IMR-90 (cell line): ENCODE data around the gene DCAF6. TPM values are rescaled to one million over a fixed set of nuclear protein-coding genes. Genes with fewer than 3 reads are reported as not detected.

Source experiments
- ATAC-seq: fragments of 200-7000 bp; cut with Tn5 transposase; 2 replicates; pipeline ENCODE4 v1.9.1; 2020; ENCODE audit warnings: low read depth, mild to moderate bottlenecking, moderate library complexity
- BruUV-seq: library from RNA; stranded (reverse); fragments of 400-500 nt; replicated peaks from 2 replicates; lab custom pipeline; 2021; lab: Mats Ljungman, UMichigan
- CTCF ChIA-PET: fragments of 300-600 bp; formaldehyde crosslinking; extraction: SDS; loops from one replicate; lab custom pipeline; 2021; ENCODE audit warnings: antibody characterized with exemption; lab: Yijun Ruan, JAX
- POLR2A ChIA-PET: fragments of 300-600 bp; sonication (Branson Sonifier 250); formaldehyde crosslinking; loops from one replicate; lab custom pipeline; 2022; ENCODE audit warnings: antibody characterized with exemption; ENCODE audit not compliant: unreplicated experiment; lab: Charles Lee
- DNase-seq: peaks from one replicate; pipeline ENCODE4 v3.0.0; 2013
- H2AFZ ChIP-seq: replicated peaks from 2 replicates; pipeline ENCODE3; 2013; ENCODE audit warnings: low read length, mild to moderate bottlenecking; ENCODE audit not compliant: poor library complexity
- H2AK5ac ChIP-seq: 2 replicates; pipeline ENCODE4 v1.6.1; 2013; ENCODE audit warnings: low read depth, low read length, inconsistent platforms
- H2AK9ac ChIP-seq: replicated peaks from 2 replicates; pipeline ENCODE3; 2013; ENCODE audit warnings: mild to moderate bottlenecking, low read depth, low read length, moderate library complexity; ENCODE audit not compliant: poor library complexity
- H2BK120ac ChIP-seq: 2 replicates; pipeline ENCODE4 v1.6.1; 2013; ENCODE audit warnings: low read depth, low read length, inconsistent platforms
- H2BK15ac ChIP-seq: 3 replicates; pipeline ENCODE4 v1.6.1; 2013; ENCODE audit warnings: low read depth, low read length, inconsistent platforms
- H2BK20ac ChIP-seq: 2 replicates; pipeline ENCODE4 v1.6.1; 2013; ENCODE audit warnings: low read depth, mild to moderate bottlenecking, inconsistent platforms, low read length, moderate library complexity
- H2BK5ac ChIP-seq: 2 replicates; pipeline ENCODE4 v1.6.1; 2013; ENCODE audit warnings: mild to moderate bottlenecking, low read depth, low read length, inconsistent platforms; ENCODE audit not compliant: poor library complexity, severe bottlenecking
- H3K14ac ChIP-seq: replicated peaks from 2 replicates; pipeline ENCODE4 v1.6.1; 2013; ENCODE audit warnings: low read depth, low read length, inconsistent platforms
- H3K18ac ChIP-seq: 2 replicates; pipeline ENCODE4 v1.6.1; 2013; ENCODE audit warnings: low read depth, low read length, control low read depth
- H3K23ac ChIP-seq: 2 replicates; pipeline ENCODE4 v1.6.1; 2013; ENCODE audit warnings: low read depth, low read length, inconsistent platforms
- H3K27ac ChIP-seq: 2 replicates; pipeline ENCODE4 v1.5.1; 2013; ENCODE audit warnings: mild to moderate bottlenecking, control low read depth, low read length; ENCODE audit not compliant: insufficient read depth
- H3K27me3 ChIP-seq: 2 replicates; pipeline ENCODE4 v1.6.1; 2013; ENCODE audit warnings: low read length; ENCODE audit not compliant: control insufficient read depth, insufficient read depth
- H3K36me3 ChIP-seq: 2 replicates; pipeline ENCODE4 v1.6.1; 2013; ENCODE audit warnings: low read length, mixed read lengths; ENCODE audit not compliant: control insufficient read depth, insufficient read depth
- H3K4ac ChIP-seq: 2 replicates; pipeline ENCODE4 v1.6.1; 2013; ENCODE audit warnings: low read depth, low read length, inconsistent platforms
- H3K4me1 ChIP-seq: 2 replicates; pipeline ENCODE4 v1.6.1; 2013; ENCODE audit warnings: low read length, mixed read lengths; ENCODE audit not compliant: control insufficient read depth, insufficient read depth
- H3K4me2 ChIP-seq: 2 replicates; pipeline ENCODE4 v1.6.1; 2013; ENCODE audit warnings: low read depth, mild to moderate bottlenecking, control low read depth, low read length, moderate library complexity
- H3K4me3 ChIP-seq: 2 replicates; pipeline ENCODE4 v1.5.1; 2013; ENCODE audit warnings: low read depth, mild to moderate bottlenecking, control low read depth, low read length, moderate library complexity; ENCODE audit not compliant: insufficient read depth
- H3K56ac ChIP-seq: 2 replicates; pipeline ENCODE4 v1.6.1; 2013; ENCODE audit warnings: low read length, inconsistent platforms; ENCODE audit not compliant: insufficient read depth; ENCODE audit errors: extremely low read depth
- H3K79me1 ChIP-seq, 2 experiments: 2 replicates each; pipeline ENCODE4 v1.6.1; 2013; ENCODE audit warnings: low read length in 2 of 2, inconsistent platforms in 1 of 2, low read depth in 1 of 2
- H3K9ac ChIP-seq: 2 replicates; pipeline ENCODE4 v1.6.1; 2013; ENCODE audit warnings: low read depth, low read length, control low read depth
- H3K9me1 ChIP-seq: 2 replicates; pipeline ENCODE4 v1.6.1; 2013; ENCODE audit warnings: low read length, inconsistent platforms; ENCODE audit not compliant: insufficient read depth
- H3K9me3 ChIP-seq: 2 replicates; pipeline ENCODE4 v1.6.1; 2013; ENCODE audit warnings: low read length; ENCODE audit not compliant: control insufficient read depth, insufficient read depth
- H4K20me1 ChIP-seq: 2 replicates; pipeline ENCODE4 v1.6.1; 2013; ENCODE audit warnings: low read length, inconsistent platforms; ENCODE audit not compliant: insufficient read depth
- H4K5ac ChIP-seq: 2 replicates; pipeline ENCODE4 v1.6.1; 2013; ENCODE audit warnings: mild to moderate bottlenecking, low read depth, low read length, control low read depth
- H4K8ac ChIP-seq, 2 experiments: 2 replicates each; pipeline ENCODE4 v1.6.1; 2013; ENCODE audit warnings: low read depth in 2 of 2, low read length in 2 of 2, control low read depth in 1 of 2, inconsistent platforms in 1 of 2
- H4K91ac ChIP-seq: 2 replicates; pipeline ENCODE4 v1.6.1; 2013; ENCODE audit warnings: low read depth, low read length, inconsistent platforms; ENCODE audit not compliant: insufficient read depth
- BHLHE40 ChIP-seq: fragments of 150-350 bp; IDR thresholded peaks from 2 replicates; pipeline ENCODE4 v1.6.1; 2016; ENCODE audit warnings: mild to moderate bottlenecking, low read depth, low read length
- CEBPB ChIP-seq: IDR thresholded peaks from 2 replicates; pipeline ENCODE4 v1.6.1; 2012; ENCODE audit warnings: low read depth, low read length, improper control_type of control experiment
- CHD1 ChIP-seq: IDR thresholded peaks from 2 replicates; pipeline ENCODE4 v1.6.1; 2012; ENCODE audit warnings: low read depth, low read length, improper control_type of control experiment
- FOS ChIP-seq: fragments of 150-350 bp; IDR thresholded peaks from 2 replicates; pipeline ENCODE4 v1.6.1; 2016; ENCODE audit warnings: low read depth, low read length
- MAFK ChIP-seq: IDR thresholded peaks from 2 replicates; pipeline ENCODE4 v1.6.1; 2012; ENCODE audit warnings: low read depth, low read length, improper control_type of control experiment
- MAZ ChIP-seq: IDR thresholded peaks from 2 replicates; pipeline ENCODE4 v1.6.1; 2012; ENCODE audit warnings: low read depth, mild to moderate bottlenecking, low read length, improper control_type of control experiment, moderate library complexity, borderline replicate concordance
- MXI1 ChIP-seq: IDR thresholded peaks from 2 replicates; pipeline ENCODE4 v1.6.1; 2012; ENCODE audit warnings: low read depth, mild to moderate bottlenecking, low read length, moderate library complexity, borderline replicate concordance
- NFE2L2 ChIP-seq: fragments of 150-350 bp; IDR thresholded peaks from 2 replicates; pipeline ENCODE4 v1.6.1; 2016; ENCODE audit warnings: low read depth, mild to moderate bottlenecking, low read length
- RAD21 ChIP-seq: IDR thresholded peaks from 2 replicates; pipeline ENCODE4 v1.6.1; 2012; ENCODE audit warnings: low read length, improper control_type of control experiment
- RCOR1 ChIP-seq: IDR thresholded peaks from 2 replicates; pipeline ENCODE4 v1.6.1; 2012; ENCODE audit warnings: mild to moderate bottlenecking, low read length, improper control_type of control experiment; ENCODE audit not compliant: insufficient replicate concordance
- RFX5 ChIP-seq: IDR thresholded peaks from 2 replicates; pipeline ENCODE4 v1.8.0; 2012; ENCODE audit warnings: low read depth, mild to moderate bottlenecking, low read length, moderate library complexity
- WGBS, 2 experiments: methylation state at CpG; one replicate each; pipeline versions ENCODE4 v1.1.5 to v1.1.7; 2013; ENCODE audit warnings: missing lambda C conversion rate in 2 of 2; ENCODE audit not compliant: insufficient read length in 1 of 2; ENCODE audit errors: extremely low coverage in 2 of 2; 5-methylcytosine and 5-hydroxymethylcytosine counted together
- dilution Hi-C: fragments of 300-500 bp; cut with HindIII; formaldehyde crosslinking; loops from one replicate; pipeline ENCODE4 v1.14.3; 2018; ENCODE audit warnings: low sequenced_read_pairs; ENCODE audit not compliant: unreplicated experiment
- in situ Hi-C: fragments of 300-500 bp; cut with MboI; formaldehyde crosslinking; loops from 3 replicates; pipeline ENCODE4 v1.14.3; 2019; ENCODE audit warnings: low sequenced_read_pairs, inconsistent platforms, mixed read lengths
- intact Hi-C: fragments of 100-400 bp; cut with micrococcal nuclease; formaldehyde crosslinking; loops from 2 replicates; pipeline ENCODE4 v1.10.0; 2022
- polyA plus RNA-seq, 3 experiments: library from polyadenylated mRNA; depleted of rRNA; stranded (reverse); fragments of >200 nt; gene quantifications; 2 replicates each; pipeline ENCODE4 v1.2.3, GENCODE V29; 2012; ENCODE audit warnings: low replicate concordance in 1 of 3
- total RNA-seq: library from RNA; depleted of rRNA; stranded (reverse); fragments of >200 nt; gene quantifications from 2 replicates; pipeline ENCODE4 v1.2.3, GENCODE V29; 2012
- TF ChIP-seq, protein P1 (sequence below): conservative IDR thresholded peaks from 2 replicates; pipeline ENCODE4 v1.5.1; 2012; ENCODE audit warnings: mild to moderate bottlenecking, low read depth, low read length, improper control_type of control experiment

DCAF6 gene
- total and polyA plus RNA-seq, 2 of the 4 experiments (the other 2 are of a cell fraction), result 60.4 to 88.7 TPM

DNA sequence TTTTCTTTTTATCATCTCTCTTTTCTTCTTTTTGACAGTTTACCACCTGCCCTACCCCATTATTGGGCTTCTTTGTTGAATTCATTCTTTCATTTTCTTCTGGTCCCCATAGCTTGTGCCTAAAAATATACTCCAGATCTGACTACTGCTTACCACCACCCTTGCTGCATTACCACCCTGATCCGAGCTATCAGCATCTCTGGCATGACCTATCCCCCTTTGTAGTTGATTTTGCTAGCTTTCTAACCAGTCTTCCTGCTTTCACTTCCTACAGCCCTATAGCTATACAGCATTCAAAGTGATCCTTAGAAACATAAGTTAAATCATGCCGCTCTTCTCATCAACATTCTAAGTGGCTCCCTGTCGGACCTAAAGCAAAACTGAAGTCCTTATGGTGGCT, 59.8 kb downstream of the DCAF6 start:
- BruUV-seq, result no TSS peak
- no peak overlapping the region for H3K4me2 ChIP-seq
- in situ Hi-C loops (no loop called here), dilution Hi-C loops (no loop called here), intact Hi-C loops (no loop called here)
- ATAC-seq, result no peak
- H3K56ac ChIP-seq, result no peak overlapping the region
- no peak overlapping the region for H2BK20ac ChIP-seq
- H4K8ac ChIP-seq, result no peak overlapping the region
- H2AK9ac ChIP-seq, result no peak overlapping the region
- H3K9me1 ChIP-seq, result no peaks in the 10 kb centered on the region; the same call in 1 of the 2 replicates
- H3K27ac ChIP-seq, result no peak overlapping the region
- no peaks in the 10 kb centered on the region for H3K27me3 ChIP-seq
- H2BK15ac ChIP-seq, result no peak overlapping the region
- H3K23ac ChIP-seq, result no peak overlapping the region
- no peak overlapping the region for H2BK120ac ChIP-seq
- H2BK5ac ChIP-seq, result no peak overlapping the region
- WGBS, 2 experiments, result 86% methylated on average over 1 of the region's 3 CpGs; no CpG with 5 or more reads in 1 of the 2 experiments
- no peak overlapping the region for H3K18ac ChIP-seq
- no peak for DNase-seq
- H3K9ac ChIP-seq, result no peak overlapping the region
- no peak overlapping the region for H3K4ac ChIP-seq
- H3K4me3 ChIP-seq, result no peak overlapping the region
- H3K9me3 ChIP-seq, result no peaks in the 10 kb centered on the region
- H4K5ac ChIP-seq, result no peak overlapping the region
- H3K4me1 ChIP-seq, result no peaks in the 10 kb centered on the region
- ChIA-PET POLR2A (no interaction called here), CTCF (interaction anchor here (1.0 kb wide), 1 partner anchor 86 kb away, joined by 3 read pairs; no protein-coding TSS in a partner anchor)
- no peaks in the 10 kb centered on the region for H4K20me1 ChIP-seq
- peaks cover 12% of the 10 kb centered on the region for H3K36me3 ChIP-seq
- no peak overlapping the region for H2AFZ ChIP-seq
- H2AK5ac ChIP-seq, result no peak overlapping the region
- no peak overlapping the region for H3K14ac ChIP-seq
- no peak for TF ChIP-seq RFX5
- no peak for TF ChIP-seq RAD21
- TF ChIP-seq NFE2L2, result no peak
- no peak for TF ChIP-seq FOS
- TF ChIP-seq CEBPB, result no peak
- TF ChIP-seq CHD1, result no peak
- no peak for TF ChIP-seq MAZ
- no peak for TF ChIP-seq MXI1
- TF ChIP-seq, protein P1, sequence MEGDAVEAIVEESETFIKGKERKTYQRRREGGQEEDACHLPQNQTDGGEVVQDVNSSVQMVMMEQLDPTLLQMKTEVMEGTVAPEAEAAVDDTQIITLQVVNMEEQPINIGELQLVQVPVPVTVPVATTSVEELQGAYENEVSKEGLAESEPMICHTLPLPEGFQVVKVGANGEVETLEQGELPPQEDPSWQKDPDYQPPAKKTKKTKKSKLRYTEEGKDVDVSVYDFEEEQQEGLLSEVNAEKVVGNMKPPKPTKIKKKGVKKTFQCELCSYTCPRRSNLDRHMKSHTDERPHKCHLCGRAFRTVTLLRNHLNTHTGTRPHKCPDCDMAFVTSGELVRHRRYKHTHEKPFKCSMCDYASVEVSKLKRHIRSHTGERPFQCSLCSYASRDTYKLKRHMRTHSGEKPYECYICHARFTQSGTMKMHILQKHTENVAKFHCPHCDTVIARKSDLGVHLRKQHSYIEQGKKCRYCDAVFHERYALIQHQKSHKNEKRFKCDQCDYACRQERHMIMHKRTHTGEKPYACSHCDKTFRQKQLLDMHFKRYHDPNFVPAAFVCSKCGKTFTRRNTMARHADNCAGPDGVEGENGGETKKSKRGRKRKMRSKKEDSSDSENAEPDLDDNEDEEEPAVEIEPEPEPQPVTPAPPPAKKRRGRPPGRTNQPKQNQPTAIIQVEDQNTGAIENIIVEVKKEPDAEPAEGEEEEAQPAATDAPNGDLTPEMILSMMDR, result no peak
- TF ChIP-seq BHLHE40, result no peak
- no peak for TF ChIP-seq RCOR1
- TF ChIP-seq MAFK, result no peak
- peaks cover 16 to 25% of the 10 kb centered on the region in 2 experiments; a peak in 3 of 4 replicates for H3K79me1 ChIP-seq
- no peak overlapping the region for H4K91ac ChIP-seq
